DLD1 (cell line): ENCODE measurements around the gene CBY3.
"Not testable (repeated sequence)": the region's sequence is repeated elsewhere in the genome, so short reads cannot be mapped to it uniquely, and the experiment has no call there.

Source experiments
- in situ Hi-C: cut with HindIII; loops from 2 replicates; pipeline ENCODE4 v1.10.0; 2017; ENCODE audit warnings: low sequenced_read_pairs

Gene CBY3

DNA sequence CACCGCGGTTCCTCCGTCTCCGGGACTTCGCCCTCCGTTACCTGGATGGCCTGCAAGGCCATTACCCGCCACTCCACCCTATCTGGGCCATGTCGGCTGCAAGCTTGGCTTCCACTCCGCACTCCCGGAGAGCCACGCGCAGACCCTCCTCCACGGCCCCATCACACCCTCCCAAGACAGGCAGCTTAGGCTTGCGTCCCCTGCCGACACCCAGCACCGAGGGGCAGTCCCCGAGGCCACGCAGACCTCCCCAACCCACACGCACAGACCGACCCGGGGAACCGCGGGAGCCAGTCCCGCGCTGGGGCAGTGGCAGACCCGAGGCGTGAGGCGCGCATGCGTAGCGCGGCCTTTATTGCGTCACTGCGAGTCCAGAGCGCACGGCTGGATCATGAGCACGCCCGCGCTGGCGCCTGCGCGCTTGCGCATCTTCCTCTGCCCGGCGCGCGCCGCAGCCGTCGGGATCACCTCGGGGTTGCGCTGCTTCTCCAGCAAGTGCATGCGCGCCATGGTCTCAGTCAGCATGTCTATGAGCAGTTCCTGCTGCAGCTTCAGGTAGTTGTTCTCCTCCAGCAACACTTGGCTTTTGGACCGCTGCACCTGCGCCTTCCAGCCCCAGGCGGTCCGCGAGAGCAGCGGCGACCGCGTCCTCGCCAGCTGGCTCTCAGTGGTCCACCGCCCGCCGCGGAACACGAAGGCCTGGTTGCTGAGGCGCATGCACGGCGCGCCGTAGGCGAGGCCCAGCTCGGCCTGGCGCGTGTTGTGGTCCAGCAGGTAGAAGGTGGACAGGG lies 2.4 kb downstream of the CBY3 start:
- in situ Hi-C loops: no loop called here

DNA sequence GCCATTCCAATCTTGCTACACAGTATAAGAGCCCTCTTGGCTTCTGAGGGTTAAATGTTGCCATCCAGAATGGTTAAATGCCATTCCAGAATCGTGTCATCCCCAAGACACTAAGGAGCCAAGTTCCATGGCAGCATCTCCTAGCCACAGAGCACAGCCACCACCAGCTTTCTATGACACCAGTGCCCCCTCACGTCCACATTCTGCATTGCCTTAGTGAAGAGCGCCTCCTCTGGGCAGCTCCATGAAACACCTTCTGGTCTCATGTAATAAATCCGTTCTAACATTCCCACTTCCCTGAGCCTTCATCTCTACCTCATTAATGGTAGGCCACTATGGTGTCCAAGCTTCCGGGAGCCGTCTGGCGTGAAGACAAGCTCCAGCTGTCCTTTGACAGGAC lies 12.4 kb downstream of the CBY3 start:
- in situ Hi-C loops: no loop called here

DNA sequence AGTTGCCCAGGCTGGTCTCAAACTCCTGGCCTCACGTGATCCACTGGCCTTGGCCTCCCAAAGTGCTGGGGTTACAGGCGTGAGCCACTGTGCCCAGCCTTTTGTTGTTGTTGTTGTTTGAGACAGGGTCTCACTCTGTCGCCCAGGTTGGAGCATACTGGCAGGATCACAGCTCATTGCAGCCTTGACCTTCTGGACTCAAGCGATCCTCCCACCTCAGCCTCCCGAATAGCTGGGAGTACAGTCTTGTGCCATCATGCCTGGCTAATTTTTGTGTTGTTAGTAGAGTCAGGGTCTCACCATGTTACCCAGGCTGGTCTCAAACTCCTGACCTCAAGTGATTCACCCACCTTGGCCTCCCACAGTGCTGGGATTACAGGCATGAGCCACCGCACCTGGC lies 19.2 kb downstream of the CBY3 start:
- in situ Hi-C loops: not testable (repeated sequence)

DNA sequence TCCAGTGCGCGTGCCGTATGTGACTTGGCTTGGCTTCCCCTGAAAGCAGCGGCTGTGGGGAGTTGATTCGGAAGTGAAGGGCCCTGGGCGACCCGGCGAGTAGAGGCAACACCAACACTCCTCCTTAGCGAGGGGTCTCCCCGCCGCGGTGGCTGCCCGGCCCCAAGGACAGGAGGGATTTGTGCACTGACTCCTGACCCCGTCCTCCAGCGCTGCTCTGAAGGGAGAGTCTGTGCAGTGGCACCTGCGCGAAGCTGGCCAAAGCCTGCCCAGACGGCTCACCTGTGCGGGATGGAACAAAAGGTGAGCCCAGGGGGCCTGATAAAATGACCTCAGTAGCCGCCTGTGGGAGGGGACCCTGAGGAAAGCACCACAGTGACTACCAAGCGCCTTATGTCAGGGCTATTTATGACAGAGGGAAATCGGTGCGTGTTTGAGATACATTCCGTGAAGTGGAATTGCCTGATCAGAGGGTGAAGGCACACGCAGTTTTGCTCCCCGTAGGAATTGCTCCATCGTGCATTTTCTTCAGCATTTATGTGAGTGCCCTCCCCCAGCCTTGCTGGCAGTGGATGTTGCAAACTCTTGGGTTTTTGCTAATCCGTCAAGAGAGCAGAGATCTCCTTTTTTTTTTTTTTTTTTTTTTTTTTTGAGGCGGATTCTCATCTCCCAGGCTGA lies 22.5 kb downstream of the CBY3 start:
- in situ Hi-C loops: not testable (repeated sequence)

DNA sequence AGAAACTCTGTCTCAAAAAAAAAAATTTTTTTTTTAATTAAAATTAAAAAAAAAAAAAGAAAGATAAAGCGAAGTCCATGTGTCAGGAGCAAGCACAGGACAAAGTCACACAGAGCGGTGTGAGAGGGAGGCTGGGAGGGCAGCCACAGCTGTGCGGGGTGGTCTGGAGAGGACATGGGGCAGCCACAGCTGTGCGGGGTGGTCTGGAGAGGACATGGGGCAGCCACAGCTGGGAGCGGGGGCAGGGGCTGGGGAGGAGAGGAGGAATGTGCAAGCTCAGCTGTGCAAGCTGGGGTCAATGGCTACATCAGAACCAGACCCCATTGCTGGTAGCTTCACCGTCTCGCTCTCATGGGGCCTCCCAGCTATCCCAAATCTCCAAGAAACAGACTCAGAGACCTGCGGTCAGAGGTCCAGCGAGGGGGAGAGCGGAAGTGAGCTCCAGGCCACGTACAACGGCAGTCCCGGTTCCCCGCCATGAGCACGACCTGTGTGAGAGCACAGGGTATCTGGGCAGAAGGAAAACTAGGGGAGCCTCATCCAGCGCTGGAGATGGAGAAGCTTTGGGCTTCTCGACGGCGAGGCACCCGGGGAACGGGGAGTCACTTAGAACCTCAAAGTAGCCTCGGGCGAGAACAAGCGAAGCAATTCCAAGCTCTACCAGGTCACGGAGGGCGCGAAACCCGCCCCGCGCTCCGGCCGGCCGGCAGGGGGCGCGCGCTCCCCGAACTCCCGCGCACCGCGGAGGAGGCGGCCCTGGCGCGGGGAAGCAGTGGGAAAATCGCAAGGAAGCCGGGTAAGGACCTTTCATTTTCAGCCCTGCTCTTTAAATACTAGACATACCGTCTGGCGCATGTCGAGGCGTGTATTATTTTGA lies 23.3 kb downstream of the CBY3 start:
- in situ Hi-C loops: not testable (repeated sequence)

DNA sequence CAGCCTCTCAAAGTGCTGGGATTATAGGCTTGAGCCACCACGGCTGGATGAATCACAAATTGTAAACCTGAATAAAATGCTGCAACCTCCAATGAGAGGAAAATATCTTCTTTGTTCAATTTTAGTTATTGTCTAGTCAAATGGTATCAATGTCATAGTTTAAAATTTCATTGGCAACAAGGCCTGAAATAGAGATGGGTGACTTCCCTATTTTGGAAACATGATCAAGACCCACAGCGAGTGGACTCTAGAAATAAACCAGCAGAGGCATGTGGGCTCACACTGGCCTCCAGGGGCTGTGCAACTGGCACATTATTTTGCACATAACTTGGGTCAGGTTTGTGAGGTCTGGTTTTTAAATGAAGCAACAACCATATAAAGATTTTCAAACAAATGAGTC lies 27.7 kb downstream of the CBY3 start:
- in situ Hi-C loops: not testable (repeated sequence)

DNA sequence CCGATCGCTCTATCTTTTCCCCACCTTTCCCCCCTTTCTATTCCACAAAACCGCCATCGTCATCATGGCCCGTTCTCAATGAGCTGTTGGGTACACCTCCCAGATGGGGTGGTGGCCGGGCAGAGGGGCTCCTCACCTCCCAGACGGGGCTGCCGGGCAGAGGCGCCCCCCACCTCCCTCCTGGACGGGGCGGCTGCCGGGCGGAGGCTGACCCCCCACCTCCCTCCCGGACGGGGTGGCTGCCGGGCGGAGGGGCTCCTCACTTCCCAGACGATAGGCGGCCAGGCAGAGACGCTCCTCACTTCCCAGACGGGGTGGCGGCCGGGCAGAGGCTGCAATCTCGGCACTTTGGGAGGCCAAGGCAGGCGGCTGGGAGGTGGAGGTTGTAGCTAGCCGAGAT lies 30.6 kb downstream of the CBY3 start:
- in situ Hi-C loops: not testable (repeated sequence)

DNA sequence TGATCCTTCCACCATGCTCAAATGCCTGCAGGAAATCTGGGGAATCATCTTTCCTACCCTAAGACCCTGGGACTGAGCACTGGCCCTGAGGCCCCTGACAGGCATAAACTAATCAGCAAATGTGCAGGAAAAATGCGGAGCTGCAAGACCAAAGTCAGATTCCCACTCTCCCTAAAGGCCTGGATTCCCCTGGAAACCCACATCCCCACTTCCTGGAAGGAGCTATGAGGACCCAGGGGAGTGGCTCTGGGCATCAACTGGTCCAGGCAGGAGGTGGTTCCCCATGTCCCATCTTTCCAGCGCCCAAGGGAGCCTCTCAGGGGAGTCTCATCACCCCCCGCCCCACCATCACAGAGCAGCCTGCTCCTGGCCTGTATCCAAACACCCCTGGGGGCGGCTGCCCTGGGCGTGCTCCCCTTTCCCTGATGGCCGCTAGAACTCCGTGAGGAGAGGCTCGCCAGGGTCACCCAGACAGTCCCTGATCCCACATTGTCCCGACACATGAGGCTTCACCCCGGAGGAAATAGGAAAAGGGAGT lies 31.6 kb downstream of the CBY3 start:
- in situ Hi-C loops: not testable (repeated sequence)

DNA sequence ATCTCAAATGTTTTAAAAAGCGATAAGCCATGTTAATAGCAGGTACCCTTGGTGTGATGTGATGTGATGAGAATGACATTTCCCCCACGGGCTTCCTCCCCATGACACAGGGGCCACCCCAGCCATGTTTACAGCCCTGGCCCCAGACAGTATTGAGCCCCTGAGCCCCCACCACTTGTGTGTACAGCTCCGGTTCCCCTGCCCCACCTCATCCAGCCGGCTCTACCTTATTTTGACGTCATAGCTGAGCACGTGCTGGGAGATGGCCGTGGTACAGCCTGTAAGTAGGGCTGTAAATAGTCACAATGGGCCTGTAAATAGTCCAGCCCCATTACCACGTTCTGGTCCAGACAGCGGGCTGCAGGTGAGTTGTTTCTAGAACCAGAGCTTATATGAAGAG lies 32.4 kb downstream of the CBY3 start:
- in situ Hi-C loops: no loop called here

DNA sequence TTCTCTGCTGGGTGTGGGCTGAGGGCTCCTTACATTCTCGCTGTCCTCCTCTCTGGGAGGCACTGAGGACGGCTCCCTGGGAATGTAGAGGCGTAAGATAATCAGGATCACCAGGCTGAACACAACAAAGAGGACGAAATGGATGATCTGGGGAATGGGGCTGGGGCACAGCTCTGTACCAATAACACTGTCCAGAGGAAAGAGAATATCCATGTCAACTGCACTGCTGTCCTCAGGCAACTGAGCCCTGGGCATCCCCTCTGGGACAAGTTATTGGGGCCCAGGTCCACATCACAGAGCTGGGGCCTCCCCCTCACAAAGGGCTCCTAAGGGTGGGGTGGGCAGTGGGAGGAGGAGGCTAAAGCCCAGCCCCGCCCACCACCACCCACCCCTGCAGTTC lies 36.1 kb downstream of the CBY3 start:
- in situ Hi-C loops: not testable (repeated sequence)

DNA sequence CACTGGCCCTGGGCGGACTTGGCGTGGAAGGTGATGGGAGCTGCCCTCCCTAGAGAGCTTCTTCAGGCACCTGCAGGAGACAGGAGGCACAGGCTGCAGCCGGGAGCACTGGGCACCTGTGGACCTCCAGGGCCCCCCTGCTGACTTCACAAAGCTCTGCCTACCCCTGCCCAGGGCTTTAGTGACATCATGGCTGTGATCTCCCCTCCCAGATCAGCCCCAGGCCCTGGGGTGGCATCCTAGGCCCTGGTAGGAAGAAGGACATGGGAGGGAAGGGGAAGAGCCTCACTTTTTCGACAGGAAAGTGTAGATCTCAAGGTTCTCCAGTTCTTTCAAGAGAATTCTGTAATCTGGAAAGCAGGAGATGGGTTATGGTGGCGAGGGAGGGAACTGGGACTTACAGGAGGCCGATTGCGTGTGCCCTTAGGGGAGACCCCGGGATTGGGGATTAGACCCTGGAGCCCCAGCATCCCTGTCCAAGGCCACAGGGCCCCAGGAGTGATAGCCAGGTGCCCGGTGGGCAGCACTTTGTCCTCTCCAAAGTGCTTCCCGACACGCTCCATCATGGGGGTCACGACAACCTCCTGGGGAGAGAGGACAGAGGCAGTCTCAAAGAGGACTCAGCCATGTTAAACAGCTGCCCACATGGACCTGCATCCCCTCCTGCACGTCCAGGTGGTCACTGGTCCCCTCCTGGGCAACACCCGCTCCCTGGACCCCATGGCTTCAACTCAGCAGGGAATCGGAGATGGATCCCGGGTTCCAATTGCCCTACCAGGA lies 37.5 kb downstream of the CBY3 start:
- in situ Hi-C loops: not testable (repeated sequence)

DNA sequence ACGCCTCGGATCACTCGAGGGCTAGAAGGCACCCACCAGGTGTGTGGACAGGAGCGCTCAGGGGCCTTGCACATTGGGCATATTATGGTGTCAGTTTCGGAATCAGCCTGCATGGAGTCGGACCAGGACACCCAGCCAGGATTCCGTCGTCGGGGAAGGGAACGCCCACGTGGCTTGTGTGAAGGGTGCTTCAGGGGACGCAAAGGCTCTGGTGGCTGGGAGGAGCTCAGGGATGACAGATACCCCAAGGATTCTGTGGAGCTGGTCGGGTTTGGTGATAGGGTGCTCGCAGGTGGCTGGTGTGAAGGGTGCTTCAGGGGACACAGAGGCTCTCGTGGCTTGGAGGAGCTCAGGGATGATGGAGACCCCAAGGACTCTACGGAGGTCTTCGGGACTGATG lies 38.2 kb downstream of the CBY3 start:
- in situ Hi-C loops: not testable (repeated sequence)

DNA sequence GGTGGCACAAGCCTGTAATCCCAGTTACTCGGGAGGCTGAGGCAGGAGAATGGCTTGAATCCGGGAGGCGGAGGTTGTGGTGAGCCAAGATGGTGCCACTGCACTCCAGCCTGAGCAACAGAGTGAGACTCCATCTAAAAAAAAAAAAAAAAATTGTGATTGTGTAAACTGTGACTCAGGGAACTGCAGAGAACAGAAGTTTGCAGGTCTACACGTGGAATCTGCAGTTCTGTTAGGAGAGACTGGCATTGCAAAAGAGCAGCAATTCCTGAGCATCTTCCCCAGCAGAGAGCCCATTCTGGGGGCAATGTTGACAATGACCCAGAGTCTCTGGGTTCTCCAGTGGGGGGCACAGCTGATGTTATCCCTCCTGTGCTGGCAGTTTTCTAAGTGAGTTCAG lies 39.1 kb downstream of the CBY3 start:
- in situ Hi-C loops: not testable (repeated sequence)

DNA sequence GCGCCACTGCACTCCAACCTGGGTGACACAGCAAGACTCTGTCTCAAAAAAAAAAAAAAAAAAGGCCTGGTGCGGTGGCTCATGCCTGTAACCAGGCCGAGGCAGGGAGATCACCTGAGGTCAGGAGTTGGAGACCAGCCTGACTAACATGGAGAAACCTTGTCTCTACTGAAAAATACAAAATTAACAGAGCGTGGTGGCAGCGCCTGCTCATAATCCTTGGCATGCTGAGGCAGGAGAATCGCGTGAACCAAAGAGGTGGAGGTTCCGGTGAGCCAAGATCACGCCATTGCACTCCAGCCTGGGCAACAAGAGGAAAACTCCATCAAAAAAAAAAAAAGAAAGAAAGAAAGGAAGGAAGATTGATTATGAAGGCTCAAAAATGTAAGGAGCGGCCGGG lies 41.5 kb downstream of the CBY3 start:
- in situ Hi-C loops: not testable (repeated sequence)

DNA sequence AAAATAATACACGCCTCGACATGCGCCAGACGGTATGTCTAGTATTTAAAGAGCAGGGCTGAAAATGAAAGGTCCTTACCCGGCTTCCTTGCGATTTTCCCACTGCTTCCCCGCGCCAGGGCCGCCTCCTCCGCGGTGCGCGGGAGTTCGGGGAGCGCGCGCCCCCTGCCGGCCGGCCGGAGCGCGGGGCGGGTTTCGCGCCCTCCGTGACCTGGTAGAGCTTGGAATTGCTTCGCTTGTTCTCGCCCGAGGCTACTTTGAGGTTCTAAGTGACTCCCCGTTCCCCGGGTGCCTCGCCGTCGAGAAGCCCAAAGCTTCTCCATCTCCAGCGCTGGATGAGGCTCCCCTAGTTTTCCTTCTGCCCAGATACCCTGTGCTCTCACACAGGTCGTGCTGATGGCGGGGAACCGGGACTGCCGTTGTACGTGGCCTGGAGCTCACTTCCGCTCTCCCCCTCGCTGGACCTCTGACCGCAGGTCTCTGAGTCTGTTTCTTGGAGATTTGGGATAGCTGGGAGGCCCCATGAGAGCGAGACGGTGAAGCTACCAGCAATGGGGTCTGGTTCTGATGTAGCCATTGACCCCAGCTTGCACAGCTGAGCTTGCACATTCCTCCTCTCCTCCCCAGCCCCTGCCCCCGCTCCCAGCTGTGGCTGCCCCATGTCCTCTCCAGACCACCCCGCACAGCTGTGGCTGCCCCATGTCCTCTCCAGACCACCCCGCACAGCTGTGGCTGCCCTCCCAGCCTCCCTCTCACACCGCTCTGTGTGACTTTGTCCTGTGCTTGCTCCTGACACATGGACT lies 46.3 kb downstream of the CBY3 start:
- in situ Hi-C loops: not testable (repeated sequence)

DNA sequence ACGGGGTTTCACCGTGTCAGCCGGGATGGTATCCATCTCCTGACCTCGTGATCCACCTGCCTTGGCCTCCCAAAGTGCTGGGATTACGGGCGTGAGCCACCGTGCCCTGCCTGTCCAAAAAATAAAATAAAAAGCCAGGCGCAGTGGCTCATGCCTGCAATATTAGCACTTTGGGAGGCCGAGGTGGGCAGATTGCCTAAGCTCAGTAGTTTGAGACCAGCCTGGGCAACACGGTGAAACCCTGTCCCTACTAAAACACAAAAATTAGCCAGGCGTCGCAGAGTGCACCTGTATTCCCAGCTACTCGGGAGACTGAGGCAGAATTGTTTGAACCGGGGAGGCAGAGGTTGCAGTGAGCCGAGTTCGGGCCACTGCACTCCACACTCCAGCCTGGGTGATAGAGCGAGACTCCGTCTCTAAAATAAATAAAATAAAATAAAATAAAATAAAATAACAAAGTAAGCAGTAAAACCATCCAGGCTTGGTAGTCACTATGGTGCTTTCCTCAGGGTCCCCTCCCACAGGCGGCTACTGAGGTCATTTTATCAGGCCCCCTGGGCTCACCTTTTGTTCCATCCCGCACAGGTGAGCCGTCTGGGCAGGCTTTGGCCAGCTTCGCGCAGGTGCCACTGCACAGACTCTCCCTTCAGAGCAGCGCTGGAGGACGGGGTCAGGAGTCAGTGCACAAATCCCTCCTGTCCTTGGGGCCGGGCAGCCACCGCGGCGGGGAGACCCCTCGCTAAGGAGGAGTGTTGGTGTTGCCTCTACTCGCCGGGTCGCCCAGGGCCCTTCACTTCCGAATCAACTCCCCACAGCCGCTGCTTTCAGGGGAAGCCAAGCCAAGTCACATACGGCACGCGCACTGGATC lies 47.1 kb downstream of the CBY3 start:
- in situ Hi-C loops: not testable (repeated sequence)
